GM19395 (cell line): ENCODE data around the gene CELF2.

Experiments
- ATAC-seq: cut with Tn5 transposase; IDR thresholded peaks from one replicate; pipeline ENCODE4 v1.9.1; 2021; ENCODE audit warnings: mild to moderate bottlenecking, moderate library complexity; ENCODE audit not compliant: unreplicated experiment

The CELF2 gene

GRCh38 chr10:11003679-11004078 is 14.0 kb upstream of the CELF2 start:
- no peak for ATAC-seq

GRCh38 chr10:11004144-11005077 is 13.3 kb upstream of the CELF2 start:
- no peak for ATAC-seq

- ATAC-seq, result no peak
These were observed 11.8 kb upstream of the CELF2 start for GRCh38 chr10:11005725-11006427.

- no peak for ATAC-seq
These were observed 11.2 kb upstream of the CELF2 start for GRCh38 chr10:11006428-11006825.

- ATAC-seq, result no peak
These were observed 10.1 kb upstream of the CELF2 start for GRCh38 chr10:11007476-11008020.

GRCh38 chr10:11009471-11010308 is 8.0 kb upstream of the CELF2 start:
- no peak for ATAC-seq

GRCh38 chr10:11010582-11010981 is 7.1 kb upstream of the CELF2 start:
- no peak for ATAC-seq

GRCh38 chr10:11011436-11011835 is 6.2 kb upstream of the CELF2 start:
- no peak for ATAC-seq

- ATAC-seq, result no peak
These were observed 5.7 kb upstream of the CELF2 start for GRCh38 chr10:11011984-11012383.

GRCh38 chr10:11012421-11013295 is 5.0 kb upstream of the CELF2 start:
- ATAC-seq, result no peak

GRCh38 chr10:11013836-11014235 is 3.8 kb upstream of the CELF2 start:
- no peak for ATAC-seq

GRCh38 chr10:11014671-11015445 is 2.8 kb upstream of the CELF2 start:
- no peak for ATAC-seq

- no peak for ATAC-seq
These were observed 2.2 kb upstream of the CELF2 start for GRCh38 chr10:11015446-11015934.

- peak; percentile 49 for ATAC-seq
These were observed 587 bp upstream of the CELF2 start for GRCh38 chr10:11017000-11017569.

- no peak for ATAC-seq
These were observed 765 bp downstream of the CELF2 start for GRCh38 chr10:11018432-11018841.

GRCh38 chr10:11018855-11019631 is 1.4 kb downstream of the CELF2 start:
- no peak for ATAC-seq

- no peak for ATAC-seq
These were observed 2.3 kb downstream of the CELF2 start for GRCh38 chr10:11019724-11020547.
